ENCODE results near the gene TLE1.

DNA sequence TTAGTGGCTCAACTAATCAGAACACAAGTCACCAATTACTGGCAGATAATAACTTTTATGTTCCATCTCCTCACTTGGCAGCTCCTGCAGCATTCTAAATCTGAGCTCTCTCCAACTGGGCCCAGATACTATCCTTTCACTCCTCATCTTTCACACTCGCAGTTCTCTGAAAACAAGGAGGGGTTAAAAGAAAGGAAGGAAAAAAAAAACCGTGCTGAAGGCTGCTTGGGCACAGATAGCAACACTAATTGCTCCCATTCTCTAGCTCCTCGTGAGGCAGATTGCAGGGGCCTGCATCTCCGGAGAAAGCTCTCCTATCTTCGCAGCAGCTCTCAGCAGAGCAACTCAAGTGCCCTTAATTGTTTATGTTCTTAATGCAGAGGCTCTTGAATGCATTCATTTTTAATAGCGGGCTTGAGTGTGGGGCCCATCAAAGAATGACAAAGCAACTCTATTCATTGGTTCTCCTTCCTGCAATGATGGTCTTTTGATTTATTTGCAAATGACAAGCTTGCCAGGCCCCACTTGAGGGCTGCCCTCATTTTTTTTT, 23.9 kb downstream of the TLE1 start:
- no peak for TF ChIP-seq GATA2 (IDR thresholded peaks at IDR 0.05; ENCODE audit: low read depth, low read length)
- TF ChIP-seq GATA3 (IDR thresholded peaks at IDR 0.05; ENCODE audit: low read depth, low read length), result no peak

Measured in SH-SY5Y (cell line).